Lung (tissue), 12 donors: ENCODE results near the gene RASD1. TPM values are rescaled to one million over a fixed set of nuclear protein-coding genes. Genes with fewer than 3 reads are reported as not detected.

ENCODE experiments used
- ATAC-seq: fragments of 200-7000 bp; cut with Tn5 transposase; one replicate; pipeline ENCODE4 v1.9.1; 2020; ENCODE audit warnings: moderate number of reproducible peaks; ENCODE audit not compliant: insufficient read depth, low FRiP score
- DNase-seq, 3 donors: peaks; one replicate each; pipeline ENCODE4 v3.0.0-alpha.2; 2013 to 2017
- H3K27ac ChIP-seq, 2 donors: one replicate each; pipeline ENCODE4 v1.5.1; 2013; ENCODE audit warnings: mild to moderate bottlenecking in 2 of 2, moderate library complexity in 2 of 2, control low read depth in 1 of 2, inconsistent platforms in 1 of 2, low read depth in 1 of 2, low read length in 1 of 2
- H3K27me3 ChIP-seq, 3 donors: one replicate each; pipeline ENCODE4 v1.5.1; 2013; ENCODE audit warnings: low read length in 2 of 3; ENCODE audit not compliant: control insufficient read depth in 3 of 3, insufficient read depth in 3 of 3
- H3K36me3 ChIP-seq, 4 donors: one replicate each; pipeline ENCODE4 v1.5.1; 2013; ENCODE audit warnings: low read length in 4 of 4, mild to moderate bottlenecking in 1 of 4, moderate library complexity in 1 of 4; ENCODE audit not compliant: control insufficient read depth in 4 of 4, insufficient read depth in 4 of 4
- H3K4me1 ChIP-seq, 5 donors: one replicate each; pipeline ENCODE4 v1.5.1; 2013; ENCODE audit warnings: low read length in 5 of 5, mild to moderate bottlenecking in 2 of 5, moderate library complexity in 1 of 5; ENCODE audit not compliant: control insufficient read depth in 5 of 5, insufficient read depth in 5 of 5
- H3K4me3 ChIP-seq: one replicate; pipeline ENCODE4 v1.5.1; 2013; ENCODE audit warnings: mild to moderate bottlenecking, control low read depth, moderate library complexity
- H3K9ac ChIP-seq, 2 donors: one replicate each; pipeline ENCODE4 v1.5.1; 2013; ENCODE audit warnings: low read length in 2 of 2, control low read depth in 1 of 2; ENCODE audit not compliant: insufficient read depth in 1 of 2
- H3K9me3 ChIP-seq, 4 donors: one replicate each; pipeline ENCODE4 v1.5.1; 2013; ENCODE audit warnings: low read length in 3 of 4, mild to moderate bottlenecking in 1 of 4, moderate library complexity in 1 of 4; ENCODE audit not compliant: control insufficient read depth in 4 of 4, insufficient read depth in 3 of 4
- CTCF ChIP-seq: IDR thresholded peaks from 2 replicates; pipeline ENCODE4 v1.5.1; 2012; ENCODE audit warnings: mild to moderate bottlenecking; ENCODE audit errors: control extremely low read depth, extremely low read depth
- WGBS, 2 donors: extraction: QIAGEN DNeasy Blood & Tissue Kit; methylation state at CpG; one replicate each; pipeline ENCODE4 v1.1.7; 2013; 5-methylcytosine and 5-hydroxymethylcytosine counted together
- polyA plus RNA-seq, 2 donors: library from polyadenylated mRNA; stranded (reverse); fragments of 200-250 nt; gene quantifications; one replicate each; pipeline ENCODE4 v1.2.1, GENCODE V29; 2013
- total RNA-seq, 2 donors: library from RNA; depleted of rRNA in 1 of 2; stranded (reverse); fragments of >200 nt in 1 of 2; gene quantifications; one replicate each; pipeline ENCODE4 v1.2.1, GENCODE V29; 2014 to 2021
- donor health status: control.
- donor health status: control.
- donor health status: Bipolar disorder and iron deficiency.
- donor health status: healthy.
- donor health status: DM: yes; HTN: yes; CAD: no.

The RASD1 gene
- total and polyA plus RNA-seq, 4 donors = 3.8 to 53.8 (median 12.4) TPM

GRCh38 chr17:17523731-17524490 is 27.7 kb upstream of the RASD1 start:
- ATAC-seq = no peak
- WGBS, 2 donors = 86 to 87% methylated on average over 19 of the region's 19 CpGs

GRCh38 chr17:17523001-17523730 is 27.0 kb upstream of the RASD1 start:
- H3K9ac ChIP-seq = no peak overlapping the region
- H3K4me3 ChIP-seq = no peak overlapping the region
- 56 to 66% methylated on average over 14 of the region's 14 CpGs for WGBS, 2 donors
- H3K27ac ChIP-seq = no peak overlapping the region
- DNase-seq (no peak), ATAC-seq (no peak)
- H3K4me1 ChIP-seq = peaks cover 0 to 19% (median 7%) of the 10 kb centered on the region in 5 donors
- H3K36me3 ChIP-seq = peaks cover 0 to 6% (median 0%) of the 10 kb centered on the region in 4 donors
- TF ChIP-seq CTCF = no peak
- no peaks in the 10 kb centered on the region for H3K9me3 ChIP-seq
- H3K27me3 ChIP-seq = no peaks in the 10 kb centered on the region

More at GRCh38 chr17:17523731-17524490, 27.7 kb upstream of the RASD1 start:
- H3K9ac ChIP-seq = no peak overlapping the region
- no peak for TF ChIP-seq CTCF
- no peak for DNase-seq
- H3K9me3 ChIP-seq = no peaks in the 10 kb centered on the region
- no peaks in the 10 kb centered on the region for H3K27me3 ChIP-seq
- no peak overlapping the region for H3K4me3 ChIP-seq
- H3K36me3 ChIP-seq = peaks cover 0 to 6% (median 0%) of the 10 kb centered on the region in 4 donors
- no peak overlapping the region for H3K27ac ChIP-seq
- H3K4me1 ChIP-seq = peaks cover 0 to 25% (median 7%) of the 10 kb centered on the region in 5 donors

GRCh38 chr17:17520599-17521232 is 24.5 kb upstream of the RASD1 start:
- peaks cover 0 to 2% (median 0%) of the 10 kb centered on the region in 5 donors for H3K4me1 ChIP-seq
- ATAC-seq = no peak
- 91 to 92% methylated on average over 22 of the region's 22 CpGs for WGBS, 2 donors
- H3K27me3 ChIP-seq = no peaks in the 10 kb centered on the region
- DNase-seq = no peak
- H3K4me3 ChIP-seq = no peak overlapping the region
- no peak overlapping the region for H3K9ac ChIP-seq
- H3K9me3 ChIP-seq = no peaks in the 10 kb centered on the region
- H3K36me3 ChIP-seq = peaks cover 0 to 6% (median 0%) of the 10 kb centered on the region in 4 donors
- no peak overlapping the region for H3K27ac ChIP-seq
- TF ChIP-seq CTCF = no peak
